Activated T-cell treated with anti-CD3 and anti-CD28 coated beads for 1 hour (primary cell): ENCODE results near the gene FRAS1.

Experiments
- DNase-seq: peaks from one replicate; pipeline ENCODE4 v3.0.0-alpha.2; 2020; ENCODE audit warnings: low read depth

FRAS1 gene

GRCh38 chr4:78370631-78371372, 313.7 kb downstream of the FRAS1 start:
- no peak for DNase-seq

- no peak for DNase-seq
Observed at GRCh38 chr4:78372355-78372988, 315.3 kb downstream of the FRAS1 start.

- no peak for DNase-seq
Observed at GRCh38 chr4:78377555-78377954, 320.4 kb downstream of the FRAS1 start.

GRCh38 chr4:78379040-78379439, 321.9 kb downstream of the FRAS1 start:
- DNase-seq: no peak

GRCh38 chr4:78379991-78380729, 323.0 kb downstream of the FRAS1 start:
- no peak for DNase-seq

- no peak for DNase-seq
Observed at GRCh38 chr4:78386679-78387078, 329.6 kb downstream of the FRAS1 start.

GRCh38 chr4:78395642-78396041, 338.5 kb downstream of the FRAS1 start:
- no peak for DNase-seq

- no peak for DNase-seq
Observed at GRCh38 chr4:78396613-78397291, 339.6 kb downstream of the FRAS1 start.

GRCh38 chr4:78397292-78397630, 340.1 kb downstream of the FRAS1 start:
- DNase-seq: no peak

GRCh38 chr4:78409612-78410202, 352.6 kb downstream of the FRAS1 start:
- no peak for DNase-seq

GRCh38 chr4:78410225-78410624, 353.1 kb downstream of the FRAS1 start:
- no peak for DNase-seq

GRCh38 chr4:78410676-78411075, 353.6 kb downstream of the FRAS1 start:
- no peak for DNase-seq

GRCh38 chr4:78414116-78414515, 357.0 kb downstream of the FRAS1 start:
- DNase-seq: no peak

GRCh38 chr4:78417603-78418002, 360.5 kb downstream of the FRAS1 start:
- no peak for DNase-seq

- DNase-seq: no peak
Observed at GRCh38 chr4:78418406-78418805, 361.3 kb downstream of the FRAS1 start.

GRCh38 chr4:78423790-78424189, 366.7 kb downstream of the FRAS1 start:
- DNase-seq: no peak

GRCh38 chr4:78424461-78424860, 367.3 kb downstream of the FRAS1 start:
- DNase-seq: no peak

- DNase-seq: no peak
Observed at GRCh38 chr4:78426972-78427371, 369.8 kb downstream of the FRAS1 start.

- DNase-seq: no peak
Observed at GRCh38 chr4:78428996-78429395, 371.9 kb downstream of the FRAS1 start.

GRCh38 chr4:78432896-78433295, 375.8 kb downstream of the FRAS1 start:
- DNase-seq: no peak

- DNase-seq: no peak
Observed at GRCh38 chr4:78437608-78438088, 380.5 kb downstream of the FRAS1 start.

GRCh38 chr4:78439328-78439727, 382.2 kb downstream of the FRAS1 start:
- DNase-seq: no peak
